ENCODE results near the gene KLK13. TPM values are rescaled to one million over a fixed set of nuclear protein-coding genes. Genes with fewer than 3 reads are reported as not detected.

The KLK13 gene
- total RNA-seq, 1 experiment from 2014 or later: not detected

GRCh38 chr19:51093510-51094345 is 28.8 kb upstream of the KLK13 start:
- DNase-seq (ENCODE audit: extremely low read depth, low read depth): no peak

- DNase-seq (ENCODE audit: extremely low read depth, low read depth): no peak
These were observed 28.2 kb upstream of the KLK13 start for GRCh38 chr19:51093101-51093500.

- DNase-seq (ENCODE audit: extremely low read depth, low read depth): no peak
These were observed 27.3 kb upstream of the KLK13 start for GRCh38 chr19:51091895-51092873.

GRCh38 chr19:51091126-51091525 is 26.2 kb upstream of the KLK13 start:
- no peak for DNase-seq (ENCODE audit: extremely low read depth, low read depth)

GRCh38 chr19:51090471-51090870 is 25.6 kb upstream of the KLK13 start:
- DNase-seq (ENCODE audit: extremely low read depth, low read depth): no peak

- DNase-seq (ENCODE audit: extremely low read depth, low read depth): no peak
These were observed 24.9 kb upstream of the KLK13 start for GRCh38 chr19:51089786-51090185.

- no peak for DNase-seq (ENCODE audit: extremely low read depth, low read depth)
These were observed 21.4 kb upstream of the KLK13 start for GRCh38 chr19:51086153-51086850.

- DNase-seq (ENCODE audit: extremely low read depth, low read depth): no peak
These were observed 19.6 kb upstream of the KLK13 start for GRCh38 chr19:51084505-51084904.

GRCh38 chr19:51083783-51084182 is 18.9 kb upstream of the KLK13 start:
- DNase-seq (ENCODE audit: extremely low read depth, low read depth): no peak

GRCh38 chr19:51083181-51083580 is 18.3 kb upstream of the KLK13 start:
- DNase-seq (ENCODE audit: extremely low read depth, low read depth): no peak

- DNase-seq (ENCODE audit: extremely low read depth, low read depth): no peak
These were observed 17.7 kb upstream of the KLK13 start, which contains the start of gene KLK14 for GRCh38 chr19:51082611-51083010. Gene KLK14, minus strand, starts transcription at chr19:51082887. Its CDS starts 273 bp downstream, at chr19:51082614.

GRCh38 chr19:51081476-51081875 is 16.6 kb upstream of the KLK13 start:
- no peak for DNase-seq (ENCODE audit: extremely low read depth, low read depth)

GRCh38 chr19:51079481-51080110 is 14.7 kb upstream of the KLK13 start:
- no peak for DNase-seq (ENCODE audit: extremely low read depth, low read depth)

GRCh38 chr19:51078731-51079130 is 13.8 kb upstream of the KLK13 start:
- DNase-seq (ENCODE audit: extremely low read depth, low read depth): no peak

GRCh38 chr19:51078104-51078503 is 13.2 kb upstream of the KLK13 start:
- no peak for DNase-seq (ENCODE audit: extremely low read depth, low read depth)

- no peak for DNase-seq (ENCODE audit: extremely low read depth, low read depth)
These were observed 11.8 kb upstream of the KLK13 start for GRCh38 chr19:51076631-51077213.

GRCh38 chr19:51075998-51076397 is 11.1 kb upstream of the KLK13 start:
- DNase-seq (ENCODE audit: extremely low read depth, low read depth): no peak

- DNase-seq (ENCODE audit: extremely low read depth, low read depth): no peak
These were observed 6.2 kb upstream of the KLK13 start for GRCh38 chr19:51071095-51071405.

- DNase-seq (ENCODE audit: extremely low read depth, low read depth): no peak
These were observed 5.6 kb upstream of the KLK13 start for GRCh38 chr19:51070334-51071094.

All from NCI-H460 (cell line).